Endothelial cell of umbilical vein (primary cell): Measurements from ENCODE around the gene FCF1.

Source experiments
- EZH2 ChIP-seq: IDR thresholded peaks from 2 replicates; pipeline ENCODE4 v1.6.1; 2012; ENCODE audit warnings: borderline replicate concordance, low read depth, mild to moderate bottlenecking, moderate library complexity, low read length, inconsistent platforms; ENCODE audit not compliant: severe bottlenecking
- FOS ChIP-seq: IDR thresholded peaks from 2 replicates; pipeline ENCODE4 v1.6.1; 2011; ENCODE audit warnings: mild to moderate bottlenecking, low read length, moderate library complexity, borderline replicate concordance; ENCODE audit not compliant: insufficient read depth
- MAX ChIP-seq: IDR thresholded peaks from 2 replicates; pipeline ENCODE4 v1.6.1; 2011; ENCODE audit not compliant: insufficient read depth, insufficient read length
- POLR2A ChIP-seq: IDR thresholded peaks from 2 replicates; pipeline ENCODE4 v1.6.1; 2012; ENCODE audit warnings: low read depth, mild to moderate bottlenecking, control low read depth, low read length
- TF ChIP-seq, protein P1 (sequence below), 2 donors: IDR thresholded peaks; 1 replicate in 1 of 2; 2 replicates in 1 of 2; pipeline ENCODE4 v1.5.1; 2011; ENCODE audit warnings: low read length in 2 of 2, mild to moderate bottlenecking in 2 of 2, moderate library complexity in 2 of 2, control low read depth in 1 of 2, inconsistent platforms in 1 of 2, low read depth in 1 of 2; ENCODE audit not compliant: insufficient read depth in 1 of 2; ENCODE audit errors: extremely low read depth in 1 of 2

DNA sequence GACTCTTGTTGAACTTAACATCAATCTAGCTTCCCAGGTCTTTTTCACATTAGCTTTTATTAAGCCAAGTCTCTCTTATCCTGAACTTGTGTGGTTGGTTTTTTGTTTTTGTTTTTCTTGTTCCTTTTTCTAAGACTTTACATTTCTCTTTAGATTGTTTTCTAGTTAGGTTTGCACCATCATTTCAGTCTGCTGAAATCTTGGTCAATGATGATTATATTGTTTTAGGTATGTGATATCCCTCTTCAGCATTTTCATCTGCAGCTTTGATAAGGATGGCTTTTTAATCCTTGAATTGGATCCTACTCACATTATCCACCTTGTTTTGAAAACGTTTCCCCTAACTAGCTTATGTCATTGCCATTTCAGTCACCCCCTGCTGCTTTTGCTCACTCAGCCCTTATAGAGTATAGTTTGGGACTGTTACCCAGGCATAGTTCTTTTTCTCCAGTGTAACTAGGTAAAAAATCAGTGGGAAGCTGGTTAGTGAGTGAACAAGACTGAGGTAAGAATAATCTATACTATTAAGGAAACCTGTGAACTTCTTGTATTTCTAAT lies 72.2 kb downstream of the FCF1 start:
- TF ChIP-seq MAX (no peak), EZH2 (no peak), FOS (no peak), POLR2A (no peak)
- TF ChIP-seq, protein P1, sequence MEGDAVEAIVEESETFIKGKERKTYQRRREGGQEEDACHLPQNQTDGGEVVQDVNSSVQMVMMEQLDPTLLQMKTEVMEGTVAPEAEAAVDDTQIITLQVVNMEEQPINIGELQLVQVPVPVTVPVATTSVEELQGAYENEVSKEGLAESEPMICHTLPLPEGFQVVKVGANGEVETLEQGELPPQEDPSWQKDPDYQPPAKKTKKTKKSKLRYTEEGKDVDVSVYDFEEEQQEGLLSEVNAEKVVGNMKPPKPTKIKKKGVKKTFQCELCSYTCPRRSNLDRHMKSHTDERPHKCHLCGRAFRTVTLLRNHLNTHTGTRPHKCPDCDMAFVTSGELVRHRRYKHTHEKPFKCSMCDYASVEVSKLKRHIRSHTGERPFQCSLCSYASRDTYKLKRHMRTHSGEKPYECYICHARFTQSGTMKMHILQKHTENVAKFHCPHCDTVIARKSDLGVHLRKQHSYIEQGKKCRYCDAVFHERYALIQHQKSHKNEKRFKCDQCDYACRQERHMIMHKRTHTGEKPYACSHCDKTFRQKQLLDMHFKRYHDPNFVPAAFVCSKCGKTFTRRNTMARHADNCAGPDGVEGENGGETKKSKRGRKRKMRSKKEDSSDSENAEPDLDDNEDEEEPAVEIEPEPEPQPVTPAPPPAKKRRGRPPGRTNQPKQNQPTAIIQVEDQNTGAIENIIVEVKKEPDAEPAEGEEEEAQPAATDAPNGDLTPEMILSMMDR (IDR thresholded peaks at IDR 0.05; ENCODE audit: extremely low read depth in 1 of 2, insufficient read depth in 1 of 2, low read depth in 1 of 2, low read length in 2 of 2) = no peak
